Hindlimb muscle (tissue), 1 donor: Measurements from ENCODE around the gene LMNA. TPM values are rescaled to one million over a fixed set of nuclear protein-coding genes. Genes with fewer than 3 reads are reported as not detected.
A peak's percentile ranks its signal among the peaks of the same experiment; 100 is the strongest.
"Not testable (repeated sequence)": the region's sequence is repeated elsewhere in the genome, so short reads cannot be mapped to it uniquely, and the experiment has no call there.

ENCODE experiments used
- DNase-seq: peaks from one replicate; pipeline ENCODE4 v3.0.0-alpha.2; 2013
- polyA plus RNA-seq: library from polyadenylated mRNA; unstranded; fragments of 120-200 nt; gene quantifications from one replicate; pipeline ENCODE4 v1.2.1, GENCODE V29; 2013; ENCODE audit not compliant: insufficient read length

LMNA gene
- polyA plus RNA-seq, 1 donor = 319 TPM

DNA sequence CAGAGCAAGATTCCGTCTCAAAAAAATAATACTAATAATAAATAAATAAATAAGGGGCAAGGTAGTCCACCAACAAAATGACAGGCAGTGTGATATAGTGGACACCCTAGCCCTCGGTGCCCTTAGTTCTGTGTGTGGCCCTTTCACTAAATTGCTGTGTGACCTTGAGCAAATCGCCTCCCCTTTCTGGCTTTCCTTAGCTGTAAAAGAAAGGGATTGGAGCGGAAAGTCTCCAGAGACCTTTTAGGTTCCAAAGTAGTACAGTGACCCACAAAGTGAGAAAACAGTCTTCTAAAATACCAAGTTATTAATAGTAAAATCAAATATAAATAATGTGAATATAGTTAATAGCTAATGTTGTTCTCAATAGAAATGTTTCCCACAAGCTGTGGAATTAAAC, 7.6 kb downstream of the LMNA start:
- DNase-seq = no peak

DNA sequence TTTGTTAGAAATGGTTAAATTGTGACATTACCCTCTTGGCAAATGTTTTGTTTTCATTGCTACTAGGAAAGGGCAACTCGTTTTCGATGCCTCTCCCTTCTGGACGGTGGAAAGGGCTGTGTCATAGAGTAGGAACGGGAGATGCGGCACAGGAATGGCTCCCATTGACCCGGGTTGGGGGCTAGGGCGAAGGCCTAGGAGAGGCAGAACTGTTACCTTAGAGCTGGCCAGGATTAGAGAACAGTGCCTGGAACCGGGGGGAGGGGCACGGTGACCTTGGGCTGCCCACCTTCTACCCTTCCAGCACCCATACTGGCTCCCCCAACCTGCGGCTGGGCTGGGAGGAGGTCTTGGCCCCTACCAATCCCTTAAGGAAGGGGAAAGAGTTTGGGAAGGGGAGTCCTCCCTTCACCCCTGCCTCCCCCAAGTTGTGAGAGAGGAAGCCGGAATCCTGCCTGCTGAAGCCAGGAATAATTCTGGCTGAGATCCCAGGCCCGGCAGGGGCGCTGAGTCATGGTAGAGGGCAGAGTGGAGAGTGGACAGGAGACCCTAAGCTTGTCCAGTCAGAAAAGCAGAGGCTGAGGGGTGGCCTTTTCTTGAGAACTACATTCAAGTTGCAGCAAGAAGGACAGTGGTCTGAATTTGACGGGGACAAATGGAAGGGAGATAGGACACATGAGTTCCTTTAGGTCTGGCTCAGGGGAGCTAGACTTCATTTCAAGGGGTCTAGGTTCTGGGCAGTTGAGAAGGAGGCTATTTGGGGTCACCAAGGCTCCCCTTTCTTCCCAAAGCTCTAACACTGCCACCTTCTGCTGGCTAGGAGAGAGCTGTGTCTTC, 8.2 kb downstream of the LMNA start:
- DNase-seq = peak; percentile 79

DNA sequence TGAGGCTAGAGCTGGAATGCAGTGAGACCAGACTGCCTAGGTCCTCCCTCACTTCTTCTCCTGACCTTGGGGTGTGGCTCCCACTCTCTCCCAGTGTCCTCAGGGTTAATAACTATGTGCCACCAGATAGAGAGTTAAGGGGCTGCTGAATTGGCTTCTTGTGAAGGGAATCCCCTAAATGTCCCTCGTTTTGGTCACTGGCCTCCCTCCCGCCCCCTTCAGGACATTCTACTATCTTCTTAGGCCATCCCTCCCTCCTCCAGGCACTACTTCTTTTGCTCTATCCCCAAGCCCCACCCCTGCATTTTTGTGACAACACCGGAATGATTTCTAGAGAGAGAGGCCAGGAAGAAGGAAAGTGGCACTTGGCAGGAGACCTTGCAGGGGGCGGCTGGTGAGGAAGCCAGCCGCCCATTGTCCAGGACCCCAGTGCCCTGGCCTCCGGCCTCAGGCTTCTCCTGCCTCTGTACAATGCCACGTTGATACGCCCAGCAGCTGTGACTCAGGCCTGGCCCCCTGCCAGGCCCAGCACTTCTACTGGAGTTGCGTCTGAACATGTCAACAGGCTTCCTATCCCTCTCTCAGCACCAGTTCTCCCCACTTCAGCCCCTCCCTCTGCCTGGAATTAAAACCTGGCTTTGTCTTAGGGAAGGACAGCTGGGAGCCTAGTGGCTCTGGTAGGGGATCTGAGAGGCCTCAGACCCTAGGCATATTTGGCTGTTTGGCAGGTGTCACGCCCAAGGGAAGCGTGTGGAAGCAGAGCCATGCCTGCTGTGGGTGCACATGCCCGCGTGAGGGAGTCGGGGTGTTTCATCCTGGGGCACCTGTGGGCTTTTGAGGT, 9.1 kb downstream of the LMNA start:
- peak; percentile 99 for DNase-seq

DNA sequence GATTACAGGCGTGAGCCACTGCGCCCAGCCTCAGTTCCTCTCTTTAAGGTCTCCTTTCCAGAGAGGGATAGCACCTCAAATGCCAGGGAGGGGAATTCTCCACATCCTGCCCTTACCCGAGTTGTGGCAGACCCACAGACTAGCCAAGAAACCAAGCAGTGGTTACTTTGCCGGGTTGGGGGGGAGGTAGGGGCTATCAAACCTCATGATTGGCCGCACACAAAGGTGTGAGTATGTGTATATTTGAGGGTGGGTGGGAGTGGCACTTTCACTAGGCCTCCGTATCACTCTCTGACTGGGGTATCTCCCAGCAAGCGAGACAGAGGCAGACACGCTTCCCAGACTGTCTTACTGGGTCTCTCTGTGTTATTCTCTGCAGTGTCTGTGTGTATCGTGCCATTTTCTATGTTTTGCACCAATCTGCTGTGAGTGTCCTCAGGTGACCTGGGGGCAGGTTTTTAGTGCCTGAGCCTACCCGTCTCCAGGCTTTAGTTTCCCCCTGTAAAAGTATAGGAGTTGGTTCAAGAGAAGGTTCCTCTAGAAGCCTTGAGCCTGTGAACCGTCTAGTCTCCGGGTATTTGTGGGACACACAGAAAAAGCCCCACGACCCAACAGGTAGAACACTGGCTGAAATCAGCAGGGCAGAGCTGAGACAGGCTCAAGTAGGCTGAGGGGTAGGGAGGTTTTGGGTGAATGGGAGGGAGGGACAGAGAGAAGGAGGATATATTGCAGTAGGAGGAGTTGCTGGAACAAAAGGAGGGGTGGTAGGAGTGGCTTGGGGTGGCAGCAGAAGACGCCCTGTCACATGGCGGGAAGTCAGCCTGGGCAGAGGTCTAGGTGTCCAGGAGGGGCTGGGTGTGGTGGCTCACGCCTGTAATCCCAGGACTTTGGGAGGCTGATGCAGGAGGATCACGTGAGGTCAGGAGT, 10.3 kb downstream of the LMNA start:
- no peak for DNase-seq

DNA sequence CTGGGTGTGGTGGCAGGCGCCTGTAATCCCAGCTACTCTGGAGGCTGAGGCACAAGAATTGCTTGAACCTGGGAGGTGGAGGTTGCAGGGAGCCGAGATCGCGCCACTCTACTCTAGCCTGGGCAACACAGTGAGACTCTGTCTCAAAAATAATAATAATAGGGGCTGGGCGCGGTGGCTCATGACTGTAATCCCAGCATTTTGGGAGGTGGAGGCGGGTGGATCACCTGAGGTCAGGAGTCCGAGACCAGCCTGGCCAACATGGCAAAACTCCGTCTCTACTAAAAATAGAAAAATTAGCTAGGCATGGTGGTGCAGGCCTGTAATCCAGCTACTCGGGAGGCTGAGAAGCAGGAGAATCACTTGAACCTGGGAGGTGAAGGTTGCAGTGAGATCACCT, 11.0 kb downstream of the LMNA start:
- DNase-seq = not testable (repeated sequence)

DNA sequence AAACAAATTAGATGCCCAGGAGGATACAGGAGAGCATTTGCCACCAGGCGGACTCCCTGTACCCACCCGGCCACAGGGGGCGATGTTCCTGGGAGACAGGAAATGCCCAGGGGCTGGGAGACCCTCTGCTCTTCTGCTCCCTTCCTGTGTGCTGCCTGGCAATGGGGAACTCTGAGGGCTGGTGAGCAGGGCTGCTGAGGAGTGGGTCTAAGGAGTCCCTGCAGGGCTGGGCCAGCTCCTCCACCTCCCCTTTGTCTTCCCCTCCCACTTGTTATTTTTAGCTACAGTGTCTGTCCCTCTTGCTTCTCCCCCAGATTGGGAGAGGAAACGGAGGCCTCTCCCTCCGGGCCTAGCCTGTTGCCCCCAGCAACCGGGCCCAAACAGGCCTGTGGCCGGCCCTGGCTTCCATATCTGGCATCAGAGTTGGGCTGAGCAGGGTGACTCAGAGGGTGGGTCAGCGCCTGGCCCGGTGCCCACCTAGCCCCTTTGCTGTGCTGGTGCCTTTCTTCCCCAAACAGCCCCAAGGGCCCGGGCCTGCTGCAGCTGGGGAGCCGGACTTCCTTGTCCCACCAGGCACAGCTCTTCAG, 11.6 kb downstream of the LMNA start:
- peak; percentile 87 for DNase-seq

DNA sequence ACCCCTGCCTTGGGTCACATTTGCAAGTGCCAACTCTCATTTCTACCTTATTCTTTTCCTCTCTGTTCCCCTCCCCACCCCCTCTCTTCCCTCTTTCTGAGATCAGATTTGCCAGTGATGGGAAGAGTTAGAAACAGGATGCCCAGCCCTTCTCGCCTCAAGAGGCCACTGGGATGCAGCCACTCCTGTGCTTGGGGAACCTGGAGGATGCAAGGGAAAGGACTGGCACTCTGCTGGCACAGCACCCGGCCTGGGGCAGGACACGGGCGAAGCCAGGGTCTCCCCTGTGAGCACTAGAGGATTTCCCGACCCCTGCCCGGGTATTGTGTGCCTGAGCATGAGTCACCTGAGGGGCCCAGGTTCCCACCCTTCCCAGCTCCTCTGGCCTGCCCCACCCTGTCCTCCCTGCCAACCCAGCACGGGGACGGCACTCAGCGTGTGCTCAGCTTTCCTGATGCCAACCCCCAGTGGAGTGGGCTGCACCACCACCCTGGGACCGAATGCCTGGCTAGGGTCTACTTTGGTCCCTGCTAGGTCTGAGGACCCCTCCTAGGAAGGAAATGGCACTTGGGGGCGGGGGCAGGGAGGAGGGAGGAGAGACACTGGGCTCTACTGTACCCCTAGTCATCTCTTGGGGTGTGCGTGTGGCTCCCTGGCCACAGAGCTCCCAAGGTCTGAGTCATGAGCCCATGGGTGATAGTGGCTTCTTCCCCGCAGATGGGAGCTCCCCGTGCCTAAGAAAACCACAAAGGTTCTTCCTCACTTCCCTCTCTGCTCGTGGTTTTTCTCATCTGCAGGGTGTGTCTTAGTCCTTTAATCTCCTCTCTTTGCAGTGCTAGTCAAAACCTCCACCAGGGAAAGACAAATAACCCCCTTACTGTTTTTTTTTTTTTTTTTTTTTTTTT, 12.4 kb downstream of the LMNA start:
- no peak for DNase-seq

DNA sequence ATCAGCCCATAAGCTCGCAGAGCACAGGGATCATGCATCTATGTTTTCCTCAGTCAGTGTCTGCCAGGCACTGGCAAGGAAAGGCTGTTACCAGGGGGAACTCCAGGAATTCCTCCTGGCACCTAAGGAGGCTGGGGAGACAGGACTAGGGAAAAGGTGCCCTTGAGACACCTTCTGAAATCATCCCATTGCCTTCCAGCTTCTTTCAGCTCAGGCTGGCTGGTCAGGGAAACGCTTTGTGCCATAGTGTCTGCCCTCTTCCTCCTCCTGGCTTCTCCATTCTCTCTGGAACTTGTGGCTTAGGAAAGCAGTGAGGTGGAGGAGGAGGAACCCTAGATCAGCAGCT, 13.8 kb downstream of the LMNA start:
- DNase-seq = no peak

DNA sequence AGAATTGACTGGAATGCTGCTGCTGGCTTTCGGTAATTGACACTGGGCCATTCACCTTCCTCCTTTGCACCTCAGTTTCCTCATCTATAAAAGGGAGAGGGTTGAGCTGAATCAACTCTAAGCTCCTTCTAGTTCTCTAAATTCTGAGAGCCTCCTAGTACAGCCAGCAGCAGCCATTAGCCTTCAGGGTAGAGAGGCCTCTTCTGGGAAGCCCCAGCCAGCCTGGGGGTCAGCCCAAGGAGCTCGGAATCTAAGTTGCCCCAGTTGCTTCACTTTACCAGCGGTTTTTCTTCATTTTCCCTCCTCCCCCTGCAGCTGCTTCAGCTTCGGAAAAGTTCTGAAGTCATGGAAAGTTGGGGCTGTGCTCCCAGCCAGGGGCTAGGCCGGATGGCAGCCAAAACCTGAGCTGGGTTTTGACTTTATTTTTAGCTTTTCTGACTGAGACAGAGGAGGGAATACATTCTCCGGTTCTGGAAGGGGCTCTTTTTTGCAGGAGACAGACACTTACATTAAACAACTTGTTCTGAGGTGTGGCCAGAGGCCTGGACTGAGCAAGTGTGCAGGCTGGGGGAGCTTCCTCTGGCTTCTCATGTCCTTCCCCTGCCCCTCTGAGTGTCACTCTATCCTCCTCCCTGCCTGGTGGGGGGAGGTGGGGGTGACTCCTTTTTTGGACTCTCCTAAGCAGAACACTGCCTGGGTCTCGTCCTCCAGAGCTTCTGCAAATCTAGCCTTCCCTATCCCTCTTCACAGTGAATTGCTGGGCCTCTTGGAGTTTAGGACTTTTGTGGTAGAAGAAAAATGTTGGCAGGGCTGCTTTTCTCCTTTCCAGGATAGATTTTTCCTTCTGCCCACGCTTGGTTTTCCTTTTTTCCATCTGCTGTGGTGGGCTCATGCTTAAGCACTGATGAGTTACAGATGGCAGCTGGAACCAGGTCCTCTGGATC, 14.4 kb downstream of the LMNA start:
- DNase-seq = peak; percentile 95

DNA sequence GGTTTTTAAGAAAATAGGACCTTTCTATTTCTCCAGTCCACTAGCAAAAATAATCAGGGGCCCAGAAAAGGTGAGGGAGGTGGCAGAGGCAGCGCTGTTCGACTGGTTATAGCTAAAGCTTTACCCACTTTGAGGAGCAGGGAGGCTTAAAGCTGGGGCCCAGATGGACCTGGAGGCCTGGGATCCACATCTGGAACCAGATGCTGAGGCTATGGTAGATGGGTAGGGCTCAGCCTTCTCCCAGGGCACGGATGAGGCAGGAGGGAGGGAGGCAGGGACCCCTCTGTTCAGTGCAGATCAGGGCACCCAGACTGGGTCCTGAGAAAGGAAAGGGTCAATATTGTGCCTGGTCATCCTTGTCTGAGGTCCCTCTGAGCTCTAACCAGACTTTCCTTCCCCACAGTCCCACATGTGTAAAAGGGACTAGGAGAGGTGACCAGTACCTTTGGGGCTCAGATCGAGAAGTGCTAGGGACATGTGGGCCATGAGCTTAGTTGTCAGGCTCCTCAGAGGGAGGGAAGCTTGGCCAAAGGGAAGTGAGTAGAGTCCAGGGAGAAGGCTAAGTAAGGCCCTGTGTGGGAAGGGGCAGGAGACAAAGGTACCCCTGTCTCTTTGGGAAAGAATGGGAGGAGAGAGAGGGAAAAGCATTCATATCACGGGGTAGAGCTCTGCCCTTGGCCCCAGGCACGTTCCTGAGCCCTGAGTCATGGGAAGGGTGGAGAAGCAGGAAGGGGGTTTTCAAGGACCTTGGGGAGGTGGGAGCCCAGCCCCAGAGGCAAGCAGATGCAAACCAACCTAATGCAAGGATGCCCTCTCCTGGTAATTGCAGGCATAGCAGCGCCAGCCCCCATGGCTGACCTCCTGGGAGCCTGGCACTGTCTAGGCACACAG, 15.4 kb downstream of the LMNA start:
- DNase-seq = peak; percentile 86

DNA sequence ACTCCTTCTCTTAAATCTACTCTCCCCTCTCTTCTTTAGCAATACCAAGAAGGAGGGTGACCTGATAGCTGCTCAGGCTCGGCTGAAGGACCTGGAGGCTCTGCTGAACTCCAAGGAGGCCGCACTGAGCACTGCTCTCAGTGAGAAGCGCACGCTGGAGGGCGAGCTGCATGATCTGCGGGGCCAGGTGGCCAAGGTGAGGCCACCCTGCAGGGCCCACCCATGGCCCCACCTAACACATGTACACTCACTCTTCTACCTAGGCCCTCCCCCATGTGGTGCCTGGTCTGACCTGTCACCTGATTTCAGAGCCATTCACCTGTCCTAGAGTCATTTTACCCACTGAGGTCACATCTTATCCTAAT, 16.0 kb downstream of the LMNA start:
- DNase-seq = no peak

DNA sequence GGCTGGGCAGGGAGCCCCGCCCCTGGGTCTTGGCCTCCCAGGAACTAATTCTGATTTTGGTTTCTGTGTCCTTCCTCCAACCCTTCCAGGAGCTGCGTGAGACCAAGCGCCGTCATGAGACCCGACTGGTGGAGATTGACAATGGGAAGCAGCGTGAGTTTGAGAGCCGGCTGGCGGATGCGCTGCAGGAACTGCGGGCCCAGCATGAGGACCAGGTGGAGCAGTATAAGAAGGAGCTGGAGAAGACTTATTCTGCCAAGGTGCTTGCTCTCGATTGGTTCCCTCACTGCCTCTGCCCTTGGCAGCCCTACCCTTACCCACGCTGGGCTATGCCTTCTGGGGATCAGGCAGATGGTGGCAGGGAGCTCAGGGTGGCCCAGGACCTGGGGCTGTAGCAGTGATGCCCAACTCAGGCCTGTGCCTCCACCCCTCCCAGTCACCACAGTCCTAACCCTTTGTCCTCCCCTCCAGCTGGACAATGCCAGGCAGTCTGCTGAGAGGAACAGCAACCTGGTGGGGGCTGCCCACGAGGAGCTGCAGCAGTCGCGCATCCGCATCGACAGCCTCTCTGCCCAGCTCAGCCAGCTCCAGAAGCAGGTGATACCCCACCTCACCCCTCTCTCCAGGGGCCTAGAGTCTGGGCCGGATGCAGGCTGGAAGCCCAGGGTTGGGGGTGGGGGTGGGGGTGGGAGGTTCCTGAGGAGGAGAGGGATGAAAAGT, 20.4 kb downstream of the LMNA start:
- DNase-seq = no peak

DNA sequence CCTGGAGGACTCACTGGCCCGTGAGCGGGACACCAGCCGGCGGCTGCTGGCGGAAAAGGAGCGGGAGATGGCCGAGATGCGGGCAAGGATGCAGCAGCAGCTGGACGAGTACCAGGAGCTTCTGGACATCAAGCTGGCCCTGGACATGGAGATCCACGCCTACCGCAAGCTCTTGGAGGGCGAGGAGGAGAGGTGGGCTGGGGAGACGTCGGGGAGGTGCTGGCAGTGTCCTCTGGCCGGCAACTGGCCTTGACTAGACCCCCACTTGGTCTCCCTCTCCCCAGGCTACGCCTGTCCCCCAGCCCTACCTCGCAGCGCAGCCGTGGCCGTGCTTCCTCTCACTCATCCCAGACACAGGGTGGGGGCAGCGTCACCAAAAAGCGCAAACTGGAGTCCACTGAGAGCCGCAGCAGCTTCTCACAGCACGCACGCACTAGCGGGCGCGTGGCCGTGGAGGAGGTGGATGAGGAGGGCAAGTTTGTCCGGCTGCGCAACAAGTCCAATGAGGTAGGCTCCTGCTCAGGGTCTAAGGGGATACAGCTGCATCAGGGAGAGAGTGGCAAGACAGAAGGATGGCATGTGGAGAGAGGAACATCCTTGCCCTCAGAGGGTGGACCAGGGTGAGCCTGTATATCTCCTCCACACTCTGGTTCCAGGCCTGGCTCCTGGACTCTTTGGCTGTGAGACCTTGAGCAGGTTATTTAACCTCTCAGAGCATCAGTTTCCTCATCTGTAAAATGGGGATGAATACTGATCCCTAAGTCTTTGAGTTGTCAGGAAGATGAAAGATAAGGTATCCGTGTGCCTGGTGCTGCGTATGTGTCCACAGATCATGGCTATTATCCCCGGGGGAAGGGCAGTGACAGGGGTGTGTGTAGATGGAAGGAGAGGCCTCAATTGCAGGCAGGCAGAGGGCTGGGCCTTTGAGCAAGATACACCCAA, 21.7 kb downstream of the LMNA start:
- no peak for DNase-seq

DNA sequence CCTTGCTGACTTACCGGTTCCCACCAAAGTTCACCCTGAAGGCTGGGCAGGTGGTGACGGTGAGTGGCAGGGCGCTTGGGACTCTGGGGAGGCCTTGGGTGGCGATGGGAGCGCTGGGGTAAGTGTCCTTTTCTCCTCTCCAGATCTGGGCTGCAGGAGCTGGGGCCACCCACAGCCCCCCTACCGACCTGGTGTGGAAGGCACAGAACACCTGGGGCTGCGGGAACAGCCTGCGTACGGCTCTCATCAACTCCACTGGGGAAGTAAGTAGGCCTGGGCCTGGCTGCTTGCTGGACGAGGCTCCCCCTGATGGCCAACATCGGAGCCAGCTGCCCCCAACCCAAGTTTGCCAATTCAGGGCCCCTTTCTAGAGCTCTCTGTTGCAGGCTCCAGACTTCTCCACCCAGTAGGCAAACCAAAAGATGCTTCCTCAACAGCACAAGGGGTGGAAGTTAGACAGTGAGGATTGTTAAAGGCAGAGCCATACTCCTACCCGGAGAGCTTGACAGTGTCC, 22.5 kb downstream of the LMNA start:
- DNase-seq = no peak

DNA sequence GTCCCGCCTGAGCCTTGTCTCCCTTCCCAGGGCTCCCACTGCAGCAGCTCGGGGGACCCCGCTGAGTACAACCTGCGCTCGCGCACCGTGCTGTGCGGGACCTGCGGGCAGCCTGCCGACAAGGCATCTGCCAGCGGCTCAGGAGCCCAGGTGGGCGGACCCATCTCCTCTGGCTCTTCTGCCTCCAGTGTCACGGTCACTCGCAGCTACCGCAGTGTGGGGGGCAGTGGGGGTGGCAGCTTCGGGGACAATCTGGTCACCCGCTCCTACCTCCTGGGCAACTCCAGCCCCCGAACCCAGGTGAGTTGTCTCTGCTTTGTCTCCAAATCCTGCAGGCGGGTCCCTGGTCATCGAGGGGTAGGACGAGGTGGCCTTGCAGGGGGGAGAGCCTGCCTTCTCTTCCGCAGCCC, 24.0 kb downstream of the LMNA start:
- DNase-seq = no peak

DNA sequence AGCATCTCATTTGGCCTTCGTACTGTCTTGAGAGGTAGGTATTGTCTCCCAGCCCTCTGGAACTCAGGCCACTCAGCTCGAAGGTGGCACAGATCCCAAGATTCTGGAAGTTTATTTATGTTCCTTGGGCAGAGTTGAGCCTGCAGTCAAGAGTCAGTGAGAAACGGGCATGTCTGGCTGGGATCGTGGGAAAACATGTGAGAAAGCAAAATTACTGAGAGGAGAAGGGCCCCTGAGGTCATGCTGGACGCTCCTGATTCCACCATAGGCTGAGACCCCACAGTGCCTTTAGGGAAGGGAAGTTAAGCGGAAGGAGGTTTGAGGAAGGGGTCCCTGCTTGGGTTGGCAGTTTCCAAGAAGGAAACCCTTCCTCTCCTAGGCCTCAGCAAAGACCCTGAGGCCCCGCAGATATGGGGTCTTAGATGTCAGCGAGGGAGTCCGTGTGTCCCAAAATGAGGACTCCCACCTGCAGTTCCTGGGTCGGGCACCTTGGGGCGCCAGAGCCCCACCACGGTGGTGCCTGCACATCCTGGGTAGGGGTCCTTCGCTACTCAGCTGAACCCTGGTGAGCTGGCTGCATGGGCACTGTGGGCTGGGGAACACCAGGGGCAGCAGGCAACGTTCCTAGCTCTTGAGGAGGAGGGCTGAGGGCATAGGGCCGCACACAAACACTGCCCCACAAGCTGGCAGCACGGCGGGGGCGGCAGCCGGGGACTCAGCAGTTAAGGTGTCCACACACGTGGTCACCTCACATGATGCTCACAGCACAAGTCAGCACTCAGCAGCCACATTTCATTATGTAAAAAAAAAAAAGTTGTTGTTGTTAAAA, 26.6 kb downstream of the LMNA start:
- no peak for DNase-seq
